Brain microvascular endothelial cell (primary cell): ENCODE measurements around the gene ATL1.
A peak's percentile ranks its signal among the peaks of the same experiment; 100 is the strongest.

Source experiments
- DNase-seq: peaks from one replicate; pipeline ENCODE4 v3.0.0-alpha.2; 2020
- H3K27ac ChIP-seq: fragments of 250-450 bp; sonication (Bioruptor Pico); 2 replicates; pipeline ENCODE4 v1.5.1; 2020; ENCODE audit warnings: mild to moderate bottlenecking, moderate library complexity
- H3K27me3 ChIP-seq: fragments of 250-450 bp; sonication (Bioruptor Pico); replicated peaks from 2 replicates; pipeline ENCODE4 v1.5.1; 2020; ENCODE audit warnings: mild to moderate bottlenecking
- H3K36me3 ChIP-seq: fragments of 250-450 bp; sonication (Bioruptor Pico); replicated peaks from 2 replicates; pipeline ENCODE4 v1.5.1; 2020; ENCODE audit warnings: mild to moderate bottlenecking
- H3K4me3 ChIP-seq: 2 replicates; pipeline ENCODE4 v1.5.1; 2011; ENCODE audit warnings: low read depth, mild to moderate bottlenecking, control low read depth, low read length, moderate library complexity
- CTCF ChIP-seq: IDR thresholded peaks from 2 replicates; pipeline ENCODE4 v1.5.1; 2011; ENCODE audit warnings: low read depth, mild to moderate bottlenecking, moderate library complexity, low read length, control low read depth, inconsistent platforms; ENCODE audit errors: missing control alignments
- in situ Hi-C: cut with HindIII; loops from 2 replicates; pipeline ENCODE4 v1.10.0; 2017; ENCODE audit warnings: low sequenced_read_pairs, low pct_ligation_motif_present

ATL1 gene

GRCh38 chr14:50670196-50670865 is 110.4 kb downstream of the ATL1 start:
- TF ChIP-seq CTCF = no peak
- Histone ChIP-seq H3K27me3 (no peaks in the 10 kb centered on the region), H3K4me3 (no peak overlapping the region), H3K36me3 (no peaks in the 10 kb centered on the region), H3K27ac (no peak overlapping the region)
- in situ Hi-C loops = no loop called here
- no peak for DNase-seq

GRCh38 chr14:50670866-50671256 is 110.9 kb downstream of the ATL1 start:
- in situ Hi-C loops = no loop called here
- DNase-seq = no peak
- Histone ChIP-seq H3K27me3 (no peaks in the 10 kb centered on the region), H3K4me3 (no peak overlapping the region), H3K27ac (no peak overlapping the region), H3K36me3 (no peaks in the 10 kb centered on the region)
- TF ChIP-seq CTCF = no peak

DNA sequence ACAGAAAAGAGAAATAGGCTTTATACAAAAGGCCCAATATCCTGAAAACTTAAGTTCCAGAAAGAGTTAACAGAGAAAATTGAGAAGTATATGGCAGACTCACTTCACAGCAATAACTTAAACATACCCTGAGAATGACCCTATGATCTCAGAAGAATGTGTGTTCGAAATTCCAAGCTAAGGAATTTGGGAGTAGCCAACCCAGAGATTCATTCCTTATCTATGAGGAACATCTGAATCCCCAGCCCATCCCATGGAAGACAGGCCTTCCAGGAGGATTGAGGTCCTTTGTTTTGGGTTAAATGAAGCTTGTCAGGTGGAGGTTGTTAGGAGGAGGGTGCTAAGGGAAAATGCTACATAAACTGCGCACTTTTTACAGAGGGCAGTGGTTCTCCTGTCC is 115.7 kb downstream of the ATL1 start:
- Histone ChIP-seq H3K27ac (no peak overlapping the region), H3K27me3 (no peaks in the 10 kb centered on the region), H3K4me3 (no peak overlapping the region), H3K36me3 (no peaks in the 10 kb centered on the region)
- no peak for TF ChIP-seq CTCF
- in situ Hi-C loops = no loop called here
- no peak for DNase-seq

DNA sequence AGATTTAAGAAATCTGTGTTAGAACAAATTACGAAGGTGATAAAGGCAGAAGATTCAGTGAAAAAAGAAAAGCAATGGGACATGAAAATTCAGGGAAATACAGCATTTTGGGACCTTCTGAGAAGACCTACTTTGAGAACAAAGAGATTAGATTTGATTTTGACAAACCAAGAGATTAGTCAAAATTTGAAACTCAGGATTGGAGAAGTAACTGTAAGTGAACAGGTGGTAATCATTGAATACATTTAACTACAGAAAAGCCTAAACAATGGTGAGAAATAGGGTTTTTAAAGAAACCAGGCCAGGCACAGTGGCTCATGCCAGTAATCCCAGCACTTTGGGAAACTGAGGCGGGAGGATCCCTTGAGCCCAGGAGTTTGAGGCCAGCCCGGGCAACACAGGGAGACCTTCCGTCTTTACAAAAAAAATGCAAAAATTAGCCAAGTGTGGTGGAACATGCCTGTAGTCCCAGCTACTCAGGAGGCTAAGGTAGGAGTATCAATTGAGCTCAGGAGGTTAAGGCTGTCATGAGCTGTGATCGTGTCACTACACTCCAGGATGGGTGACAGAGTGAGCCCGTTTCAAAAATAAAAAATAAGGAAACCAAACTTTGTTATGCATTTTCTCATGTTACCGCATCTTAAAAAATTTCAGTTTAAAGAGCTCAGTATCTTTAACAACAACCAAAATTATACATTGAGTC is 117.0 kb downstream of the ATL1 start:
- in situ Hi-C loops = no loop called here
- TF ChIP-seq CTCF = no peak
- no peaks in the 10 kb centered on the region for H3K36me3 ChIP-seq
- H3K27ac ChIP-seq = peak overlapping the region; percentile 69
- H3K27me3 ChIP-seq = no peaks in the 10 kb centered on the region
- DNase-seq = no peak
- H3K4me3 ChIP-seq = no peak overlapping the region

DNA sequence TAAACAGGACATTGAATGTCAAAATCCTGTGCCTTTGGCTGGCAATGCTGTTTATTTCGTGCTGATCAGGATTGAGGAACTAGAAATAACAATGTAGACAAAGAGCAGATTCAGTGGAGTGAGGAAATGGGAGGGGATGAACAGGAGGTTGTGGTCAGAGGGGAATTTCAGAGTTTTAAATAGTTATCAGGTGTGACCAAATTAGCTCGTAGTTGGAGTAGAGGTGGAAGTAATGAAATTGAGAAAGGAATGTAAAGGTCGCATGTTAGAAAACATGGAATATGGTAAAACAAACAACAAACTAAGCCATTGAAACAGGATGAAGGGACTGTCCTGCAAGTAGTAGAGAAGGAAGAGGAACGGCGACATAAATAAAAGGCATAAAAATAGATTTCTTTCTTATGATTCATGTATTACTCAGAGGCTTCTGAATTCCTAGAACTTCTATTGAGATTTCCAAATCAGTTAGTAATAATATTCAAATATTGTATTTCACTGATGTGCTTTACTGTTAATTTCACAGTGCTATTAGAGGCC is 117.7 kb downstream of the ATL1 start:
- Histone ChIP-seq H3K4me3 (peak overlapping the region; percentile 35), H3K36me3 (no peaks in the 10 kb centered on the region), H3K27ac (peak overlapping the region; percentile 69), H3K27me3 (no peaks in the 10 kb centered on the region)
- peak; percentile 39 for DNase-seq
- in situ Hi-C loops = no loop called here
- no peak for TF ChIP-seq CTCF
